ENCODE measurements around the gene GALM.

Gene GALM

GRCh38 chr2:38747819-38748218 lies 81.9 kb downstream of the GALM start:
- Histone ChIP-seq H3F3A (ENCODE audit: control insufficient read depth, insufficient read depth) (peaks cover 72% of the 10 kb centered on the region), H3K4me3 (ENCODE audit: low read length) (peak overlapping the region; percentile 29), H3K4me2 (ENCODE audit: low read length) (peak overlapping the region; percentile 90), H3K36me3 (ENCODE audit: control insufficient read depth, low read length) (peaks cover 83% of the 10 kb centered on the region), H3K79me2 (ENCODE audit: control insufficient read depth, low read length) (peaks cover 89% of the 10 kb centered on the region), H3K4me1 (ENCODE audit: control insufficient read depth, low read length) (peaks cover 35% of the 10 kb centered on the region), H3K27me3 (ENCODE audit: control insufficient read depth, low read length) (no peaks in the 10 kb centered on the region), H4K20me1 (ENCODE audit: control insufficient read depth, insufficient read depth, low read depth, low read length) (peaks cover 47% of the 10 kb centered on the region), H3K9me3 (ENCODE audit: control insufficient read depth, insufficient read depth, low read length) (no peaks in the 10 kb centered on the region), H3K9me2 (replicated peaks; ENCODE audit: control insufficient read depth, low read length) (no peaks in the 10 kb centered on the region), H3K27ac (ENCODE audit: low read depth, low read length) (no peak overlapping the region)
- TF ChIP-seq CTCF (IDR thresholded peaks at IDR 0.05; ENCODE audit: low read depth, low read length, poor library complexity, severe bottlenecking) (no peak), EZH2phosphoT487 (IDR thresholded peaks at IDR 0.05; ENCODE audit: borderline replicate concordance, low read length) (no peak)

- TF ChIP-seq CTCF (IDR thresholded peaks at IDR 0.05; ENCODE audit: low read depth, low read length, poor library complexity, severe bottlenecking) (no peak), EZH2phosphoT487 (IDR thresholded peaks at IDR 0.05; ENCODE audit: borderline replicate concordance, low read length) (no peak)
- Histone ChIP-seq H3K27me3 (ENCODE audit: control insufficient read depth, low read length) (no peaks in the 10 kb centered on the region), H3K4me3 (ENCODE audit: low read length) (peak overlapping the region; percentile 99), H3K4me1 (ENCODE audit: control insufficient read depth, low read length) (peaks cover 35% of the 10 kb centered on the region), H3K36me3 (ENCODE audit: control insufficient read depth, low read length) (peaks cover 77% of the 10 kb centered on the region), H3F3A (ENCODE audit: control insufficient read depth, insufficient read depth) (peaks cover 66% of the 10 kb centered on the region), H3K4me2 (ENCODE audit: low read length) (peak overlapping the region; percentile 90), H3K79me2 (ENCODE audit: control insufficient read depth, low read length) (peaks cover 86% of the 10 kb centered on the region), H3K9me2 (replicated peaks; ENCODE audit: control insufficient read depth, low read length) (no peaks in the 10 kb centered on the region), H3K27ac (ENCODE audit: low read depth, low read length) (no peak overlapping the region), H3K9me3 (ENCODE audit: control insufficient read depth, insufficient read depth, low read length) (no peaks in the 10 kb centered on the region), H4K20me1 (ENCODE audit: control insufficient read depth, insufficient read depth, low read depth, low read length) (peaks cover 45% of the 10 kb centered on the region)
Measured at GRCh38 chr2:38748391-38748790, 82.5 kb downstream of the GALM start.

GRCh38 chr2:38748943-38749804 lies 83.3 kb downstream of the GALM start:
- Histone ChIP-seq H3K79me2 (ENCODE audit: control insufficient read depth, low read length) (peaks cover 78% of the 10 kb centered on the region), H3K9me2 (replicated peaks; ENCODE audit: control insufficient read depth, low read length) (no peaks in the 10 kb centered on the region), H3K27ac (ENCODE audit: low read depth, low read length) (peak overlapping the region; percentile 88), H3K36me3 (ENCODE audit: control insufficient read depth, low read length) (peaks cover 70% of the 10 kb centered on the region), H3F3A (ENCODE audit: control insufficient read depth, insufficient read depth) (peaks cover 58% of the 10 kb centered on the region), H3K4me1 (ENCODE audit: control insufficient read depth, low read length) (peaks cover 43% of the 10 kb centered on the region), H3K4me3 (ENCODE audit: low read length) (peak overlapping the region; percentile 99), H4K20me1 (ENCODE audit: control insufficient read depth, insufficient read depth, low read depth, low read length) (peaks cover 40% of the 10 kb centered on the region), H3K9me3 (ENCODE audit: control insufficient read depth, insufficient read depth, low read length) (no peaks in the 10 kb centered on the region), H3K4me2 (ENCODE audit: low read length) (peak overlapping the region; percentile 90), H3K27me3 (ENCODE audit: control insufficient read depth, low read length) (no peaks in the 10 kb centered on the region)
- TF ChIP-seq CTCF (IDR thresholded peaks at IDR 0.05; ENCODE audit: low read depth, low read length, poor library complexity, severe bottlenecking): no peak
- no peak for TF ChIP-seq EZH2phosphoT487 (IDR thresholded peaks at IDR 0.05; ENCODE audit: borderline replicate concordance, low read length)
